Endodermal cell (in vitro differentiated cells): ENCODE data around the gene LMAN1L. TPM values are rescaled to one million over a fixed set of nuclear protein-coding genes. Genes with fewer than 3 reads are reported as not detected.

ENCODE experiments used
- DNase-seq: peaks from one replicate; pipeline ENCODE4 v3.0.0-alpha.2; 2017
- H3K27ac ChIP-seq: 2 replicates; pipeline ENCODE4 v1.5.1; 2013; ENCODE audit warnings: mild to moderate bottlenecking, low read depth, low read length, moderate library complexity
- H3K27me3 ChIP-seq: 2 replicates; pipeline ENCODE4 v1.6.1; 2013; ENCODE audit warnings: mild to moderate bottlenecking, low read length, moderate library complexity; ENCODE audit not compliant: insufficient read depth, control insufficient read depth, poor library complexity, severe bottlenecking
- H3K36me3 ChIP-seq: 2 replicates; pipeline ENCODE4 v1.7.0; 2013; ENCODE audit warnings: mild to moderate bottlenecking, low read length, moderate library complexity; ENCODE audit not compliant: control insufficient read depth, insufficient read depth
- H3K4me1 ChIP-seq: one replicate; pipeline ENCODE4 v1.7.0; 2013; ENCODE audit warnings: low read length; ENCODE audit not compliant: control insufficient read depth, insufficient read depth
- H3K4me3 ChIP-seq: 2 replicates; pipeline ENCODE4 v1.5.1; 2013; ENCODE audit warnings: mild to moderate bottlenecking, low read length, moderate library complexity
- H3K9ac ChIP-seq: 2 replicates; pipeline ENCODE4 v1.6.1; 2013; ENCODE audit warnings: mild to moderate bottlenecking, low read length, moderate library complexity; ENCODE audit not compliant: poor library complexity, severe bottlenecking; ENCODE audit errors: extremely low read depth
- H3K9me3 ChIP-seq: 2 replicates; pipeline ENCODE4 v1.6.1; 2013; ENCODE audit warnings: mild to moderate bottlenecking, low read length, moderate library complexity; ENCODE audit not compliant: control insufficient read depth
- H3K27ac Mint-ChIP-seq: 2 replicates; pipeline ENCODE4 v1.8.0; 2020; ENCODE audit warnings: mixed read lengths
- H3K27me3 Mint-ChIP-seq: 2 replicates; pipeline ENCODE4 v1.8.0; 2021; ENCODE audit warnings: mild to moderate bottlenecking, mixed read lengths; ENCODE audit not compliant: insufficient read depth
- H3K36me3 Mint-ChIP-seq: 2 replicates; pipeline ENCODE4 v1.8.0; 2020; ENCODE audit warnings: low read depth, mixed read lengths
- H3K4me1 Mint-ChIP-seq: 2 replicates; pipeline ENCODE4 v1.8.0; 2020; ENCODE audit warnings: mixed read lengths
- H3K4me3 Mint-ChIP-seq: 2 replicates; pipeline ENCODE4 v1.8.0; 2020; ENCODE audit warnings: mild to moderate bottlenecking, moderate library complexity, mixed read lengths
- H3K9me3 Mint-ChIP-seq: 2 replicates; pipeline ENCODE4 v1.8.0; 2020; ENCODE audit warnings: mild to moderate bottlenecking, mixed read lengths
- CTCF ChIP-seq: fragments of 200-600 bp; sonication (generic); conservative IDR thresholded peaks from 2 replicates; pipeline ENCODE4 v1.5.0; 2021; ENCODE audit warnings: antibody characterized with exemption, mild to moderate bottlenecking
- WGBS, 2 experiments: methylation state at CpG; one replicate each; pipeline versions ENCODE4 v1.1.5 to v1.1.7; 2013; ENCODE audit warnings: missing lambda C conversion rate in 2 of 2, mixed read lengths in 1 of 2; ENCODE audit not compliant: insufficient coverage in 1 of 2, insufficient read length in 1 of 2; 5-methylcytosine and 5-hydroxymethylcytosine counted together
- total RNA-seq, 2 donors: library from RNA; stranded (reverse); fragmentation: NEBNext Ultra II Directional in 1 of 2; extraction: Animal tissue kit (Norgen Biotek cat#: 25700) in 1 of 2; gene quantifications; 2 replicates in 1 of 2; 3 replicates in 1 of 2; pipeline ENCODE4 v1.2.1, GENCODE V29; 2021

The LMAN1L gene
- total RNA-seq, 2 donors from 2014 or later: not detected

- WGBS, 2 experiments: 85 to 88% methylated on average over 5 to 6 of the region's 6 CpGs
- H3K4me3 Mint-ChIP-seq: no peak overlapping the region
- Histone ChIP-seq H3K9me3 (no peaks in the 10 kb centered on the region), H3K27me3 (no peaks in the 10 kb centered on the region), H3K27ac (peak overlapping the region; percentile 38), H3K4me1 (peaks cover 18% of the 10 kb centered on the region), H3K36me3 (no peaks in the 10 kb centered on the region), H3K4me3 (no peak overlapping the region), H3K9ac (no peak overlapping the region)
- no peak for DNase-seq
- no peaks in the 10 kb centered on the region for H3K9me3 Mint-ChIP-seq
- H3K4me1 Mint-ChIP-seq: peaks cover 42% of the 10 kb centered on the region
- H3K27ac Mint-ChIP-seq: peak overlapping the region; percentile 27
- H3K27me3 Mint-ChIP-seq: peaks cover 16% of the 10 kb centered on the region
- H3K36me3 Mint-ChIP-seq: no peaks in the 10 kb centered on the region
- TF ChIP-seq CTCF: no peak
Observed at GRCh38 chr15:74777769-74778598, 34.7 kb upstream of the LMAN1L start.

GRCh38 chr15:74778599-74778970 is 34.0 kb upstream of the LMAN1L start:
- H3K27me3 ChIP-seq: no peaks in the 10 kb centered on the region
- DNase-seq: no peak
- no peaks in the 10 kb centered on the region for H3K36me3 Mint-ChIP-seq
- H3K4me3 ChIP-seq: no peak overlapping the region
- WGBS, 2 experiments: 88 to 100% methylated on average over 1 to 5 of the region's 5 CpGs
- H3K4me3 Mint-ChIP-seq: no peak overlapping the region
- no peaks in the 10 kb centered on the region for H3K9me3 Mint-ChIP-seq
- H3K27ac ChIP-seq: no peak overlapping the region
- H3K36me3 ChIP-seq: no peaks in the 10 kb centered on the region
- H3K27me3 Mint-ChIP-seq: peaks cover 16% of the 10 kb centered on the region
- peaks cover 16% of the 10 kb centered on the region for H3K4me1 ChIP-seq
- no peak overlapping the region for H3K9ac ChIP-seq
- no peak for TF ChIP-seq CTCF
- H3K27ac Mint-ChIP-seq: no peak overlapping the region
- H3K4me1 Mint-ChIP-seq: peaks cover 42% of the 10 kb centered on the region
- H3K9me3 ChIP-seq: no peaks in the 10 kb centered on the region

GRCh38 chr15:74779162-74779648 is 33.4 kb upstream of the LMAN1L start:
- Histone ChIP-seq H3K9me3 (no peaks in the 10 kb centered on the region), H3K36me3 (no peaks in the 10 kb centered on the region), H3K27me3 (no peaks in the 10 kb centered on the region), H3K4me3 (no peak overlapping the region), H3K9ac (no peak overlapping the region), H3K4me1 (peaks cover 15% of the 10 kb centered on the region), H3K27ac (no peak overlapping the region)
- Mint-ChIP-seq H3K4me1 (peaks cover 39% of the 10 kb centered on the region), H3K27ac (no peak overlapping the region), H3K27me3 (peaks cover 16% of the 10 kb centered on the region), H3K36me3 (peaks cover 2% of the 10 kb centered on the region), H3K9me3 (no peaks in the 10 kb centered on the region), H3K4me3 (no peak overlapping the region)
- TF ChIP-seq CTCF: no peak
- no peak for DNase-seq
- WGBS, 2 experiments: 91 to 95% methylated on average over 4 to 7 of the region's 7 CpGs
